ENCODE measurements around the gene CHCHD3.

DNA sequence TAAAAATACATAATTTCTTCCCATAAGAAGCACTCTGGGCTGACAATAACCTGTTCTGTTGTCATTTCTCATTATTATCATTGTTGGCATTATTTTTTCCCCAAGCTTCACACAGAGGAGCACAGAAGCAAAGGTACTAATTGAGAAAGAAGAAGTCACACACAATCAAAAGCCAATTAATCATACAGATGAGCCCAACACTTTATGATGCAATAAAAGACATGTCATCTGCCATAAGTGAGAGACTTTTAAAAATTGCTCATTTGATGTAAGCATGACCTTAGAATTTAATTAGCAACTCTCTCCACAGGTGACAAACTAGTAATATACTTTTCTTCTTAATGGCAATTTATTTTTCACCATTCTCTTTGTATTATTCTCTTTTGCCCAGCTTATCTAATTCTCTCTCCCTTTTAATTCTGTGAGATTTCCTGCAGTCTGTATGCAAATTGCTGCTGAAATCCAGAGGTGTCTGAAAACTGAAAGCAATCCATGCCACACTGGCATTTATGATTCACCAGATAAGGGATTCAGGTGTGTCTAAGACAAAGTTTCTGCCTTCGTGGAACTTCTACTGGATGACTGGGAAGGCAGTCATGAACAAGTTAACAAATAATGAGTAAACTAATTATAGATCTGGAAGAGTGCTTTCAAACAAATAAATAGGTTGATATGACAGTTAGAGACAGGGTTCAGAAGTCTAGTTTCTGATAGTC lies 203.5 kb downstream of the CHCHD3 start:
- TF ChIP-seq, protein P1, sequence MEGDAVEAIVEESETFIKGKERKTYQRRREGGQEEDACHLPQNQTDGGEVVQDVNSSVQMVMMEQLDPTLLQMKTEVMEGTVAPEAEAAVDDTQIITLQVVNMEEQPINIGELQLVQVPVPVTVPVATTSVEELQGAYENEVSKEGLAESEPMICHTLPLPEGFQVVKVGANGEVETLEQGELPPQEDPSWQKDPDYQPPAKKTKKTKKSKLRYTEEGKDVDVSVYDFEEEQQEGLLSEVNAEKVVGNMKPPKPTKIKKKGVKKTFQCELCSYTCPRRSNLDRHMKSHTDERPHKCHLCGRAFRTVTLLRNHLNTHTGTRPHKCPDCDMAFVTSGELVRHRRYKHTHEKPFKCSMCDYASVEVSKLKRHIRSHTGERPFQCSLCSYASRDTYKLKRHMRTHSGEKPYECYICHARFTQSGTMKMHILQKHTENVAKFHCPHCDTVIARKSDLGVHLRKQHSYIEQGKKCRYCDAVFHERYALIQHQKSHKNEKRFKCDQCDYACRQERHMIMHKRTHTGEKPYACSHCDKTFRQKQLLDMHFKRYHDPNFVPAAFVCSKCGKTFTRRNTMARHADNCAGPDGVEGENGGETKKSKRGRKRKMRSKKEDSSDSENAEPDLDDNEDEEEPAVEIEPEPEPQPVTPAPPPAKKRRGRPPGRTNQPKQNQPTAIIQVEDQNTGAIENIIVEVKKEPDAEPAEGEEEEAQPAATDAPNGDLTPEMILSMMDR (conservative IDR thresholded peaks at IDR 0.05; ENCODE audit: low read length): no peak
- TF ChIP-seq EZH2phosphoT487 (IDR thresholded peaks at IDR 0.05; ENCODE audit: borderline replicate concordance, low read depth, low read length): no peak
